HG03159 (cell line): ENCODE results near the gene DLX6.
A peak's percentile ranks its signal among the peaks of the same experiment; 100 is the strongest.
"Not testable (repeated sequence)": the region's sequence is repeated elsewhere in the genome, so short reads cannot be mapped to it uniquely, and the experiment has no call there.

Experiments used
- ATAC-seq: cut with Tn5 transposase; IDR thresholded peaks from one replicate; pipeline ENCODE4 v1.9.1; 2021; ENCODE audit warnings: mild to moderate bottlenecking, moderate library complexity; ENCODE audit not compliant: unreplicated experiment

DLX6 gene

GRCh38 chr7:97021747-97022490 is 16.6 kb downstream of the DLX6 start:
- no peak for ATAC-seq

GRCh38 chr7:97022491-97023306 is 17.3 kb downstream of the DLX6 start:
- ATAC-seq, result no peak

- ATAC-seq, result no peak
These were observed 19.1 kb downstream of the DLX6 start, which contains the start of gene DLX5 for GRCh38 chr7:97024209-97025129. DLX5 (minus strand) TSS chr7:97024831; CDS start chr7:97024623, 208 bp downstream.

- no peak for ATAC-seq
These were observed 19.8 kb downstream of the DLX6 start for GRCh38 chr7:97025130-97025499.

GRCh38 chr7:97025983-97026714 is 20.8 kb downstream of the DLX6 start:
- no peak for ATAC-seq

- no peak for ATAC-seq
These were observed 21.5 kb downstream of the DLX6 start for GRCh38 chr7:97026715-97027426.

- peak; percentile 92 for ATAC-seq
These were observed 22.3 kb downstream of the DLX6 start for GRCh38 chr7:97027427-97028234.

- not testable (repeated sequence) for ATAC-seq
These were observed 29.0 kb downstream of the DLX6 start for GRCh38 chr7:97034213-97034852.

GRCh38 chr7:97039374-97040065 is 34.2 kb downstream of the DLX6 start:
- ATAC-seq, result no peak

- no peak for ATAC-seq
These were observed 37.9 kb downstream of the DLX6 start for GRCh38 chr7:97043281-97043680.
